Gastroesophageal sphincter (tissue), 3 donors: Measurements from ENCODE around the gene COPZ1.

Source experiments
- EP300 ChIP-seq: sonication (generic); formaldehyde crosslinking; IDR thresholded peaks from one replicate; pipeline ENCODE4 v1.6.1; 2017; ENCODE audit warnings: antibody characterized with exemption, mild to moderate bottlenecking
- POLR2A ChIP-seq, 2 donors: fragments of 450-650 bp; IDR thresholded peaks; one replicate each; pipeline ENCODE4 v1.6.1; 2017; ENCODE audit warnings: antibody characterized with exemption in 2 of 2, mild to moderate bottlenecking in 2 of 2, moderate library complexity in 1 of 2
- POLR2AphosphoS5 ChIP-seq: sonication (generic); formaldehyde crosslinking; IDR thresholded peaks from one replicate; pipeline ENCODE4 v1.6.1; 2017; ENCODE audit warnings: antibody characterized with exemption
- TF ChIP-seq, protein P1 (sequence below), 4 experiments: fragments of 200-600 bp in 2 of 4; fragments of 450-650 bp in 2 of 4; sonication (generic) in 1 of 4; IDR thresholded peaks; one replicate each; pipeline ENCODE4 v1.5.1; 2017 to 2019; ENCODE audit warnings: antibody characterized with exemption in 4 of 4, mild to moderate bottlenecking in 2 of 4, moderate library complexity in 2 of 4

DNA sequence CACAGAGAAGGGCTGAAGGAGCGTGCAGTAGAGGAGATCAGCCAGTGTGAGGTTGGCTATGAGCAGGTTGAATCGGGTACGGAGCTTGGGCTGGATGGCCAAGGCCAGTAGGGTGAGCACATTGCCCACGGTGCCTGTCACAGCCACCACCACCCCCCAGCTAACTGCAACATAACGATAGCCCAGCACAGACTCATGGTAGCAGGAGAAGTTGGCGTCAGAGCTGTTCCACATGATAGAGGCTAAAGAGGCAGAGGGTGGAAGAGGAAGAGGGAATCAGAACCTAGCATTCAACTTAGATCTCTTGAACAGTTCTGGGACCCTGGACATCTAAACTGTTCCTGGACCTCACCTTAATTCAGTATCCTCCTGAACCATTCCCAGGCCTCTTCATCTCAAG is 38.7 kb downstream of the COPZ1 start:
- TF ChIP-seq POLR2A (IDR thresholded peaks at IDR 0.05) (no peak), POLR2AphosphoS5 (no peak), EP300 (no peak)
- TF ChIP-seq, protein P1, sequence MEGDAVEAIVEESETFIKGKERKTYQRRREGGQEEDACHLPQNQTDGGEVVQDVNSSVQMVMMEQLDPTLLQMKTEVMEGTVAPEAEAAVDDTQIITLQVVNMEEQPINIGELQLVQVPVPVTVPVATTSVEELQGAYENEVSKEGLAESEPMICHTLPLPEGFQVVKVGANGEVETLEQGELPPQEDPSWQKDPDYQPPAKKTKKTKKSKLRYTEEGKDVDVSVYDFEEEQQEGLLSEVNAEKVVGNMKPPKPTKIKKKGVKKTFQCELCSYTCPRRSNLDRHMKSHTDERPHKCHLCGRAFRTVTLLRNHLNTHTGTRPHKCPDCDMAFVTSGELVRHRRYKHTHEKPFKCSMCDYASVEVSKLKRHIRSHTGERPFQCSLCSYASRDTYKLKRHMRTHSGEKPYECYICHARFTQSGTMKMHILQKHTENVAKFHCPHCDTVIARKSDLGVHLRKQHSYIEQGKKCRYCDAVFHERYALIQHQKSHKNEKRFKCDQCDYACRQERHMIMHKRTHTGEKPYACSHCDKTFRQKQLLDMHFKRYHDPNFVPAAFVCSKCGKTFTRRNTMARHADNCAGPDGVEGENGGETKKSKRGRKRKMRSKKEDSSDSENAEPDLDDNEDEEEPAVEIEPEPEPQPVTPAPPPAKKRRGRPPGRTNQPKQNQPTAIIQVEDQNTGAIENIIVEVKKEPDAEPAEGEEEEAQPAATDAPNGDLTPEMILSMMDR (IDR thresholded peaks at IDR 0.05) = no peak
